ENCODE results near the gene HOXA4. TPM values are rescaled to one million over a fixed set of nuclear protein-coding genes. Genes with fewer than 3 reads are reported as not detected.

Gene HOXA4
- total and polyA plus RNA-seq, 2 of the 4 experiments (the other 2 are of a cell fraction), result 0.36 to 8.0 TPM

DNA sequence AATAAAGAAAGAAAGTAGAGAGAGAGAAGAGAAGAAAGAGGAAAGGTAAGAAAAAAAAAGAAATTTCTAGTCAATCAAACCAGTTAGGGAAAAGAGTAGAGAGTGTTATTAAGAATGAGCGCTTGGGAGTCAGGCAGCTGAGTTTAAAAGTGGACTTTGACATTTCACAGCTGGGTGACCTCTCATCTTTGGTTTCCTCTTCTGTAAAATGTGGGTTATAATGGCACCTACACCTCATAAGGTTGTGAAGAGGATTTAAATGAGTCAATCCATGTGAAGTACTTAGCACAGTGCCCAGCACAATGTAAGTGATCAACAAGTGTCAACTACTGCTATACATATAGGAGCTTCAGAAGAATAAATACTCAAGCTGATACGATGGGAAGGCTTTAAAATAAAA, 46.9 kb downstream of the HOXA4 start:
- no peak for TF ChIP-seq CHD1 (IDR thresholded peaks at IDR 0.05; ENCODE audit: low read depth, low read length)
- TF ChIP-seq RCOR1 (IDR thresholded peaks at IDR 0.05; ENCODE audit: insufficient replicate concordance, low read length), result no peak
- TF ChIP-seq, protein P1, sequence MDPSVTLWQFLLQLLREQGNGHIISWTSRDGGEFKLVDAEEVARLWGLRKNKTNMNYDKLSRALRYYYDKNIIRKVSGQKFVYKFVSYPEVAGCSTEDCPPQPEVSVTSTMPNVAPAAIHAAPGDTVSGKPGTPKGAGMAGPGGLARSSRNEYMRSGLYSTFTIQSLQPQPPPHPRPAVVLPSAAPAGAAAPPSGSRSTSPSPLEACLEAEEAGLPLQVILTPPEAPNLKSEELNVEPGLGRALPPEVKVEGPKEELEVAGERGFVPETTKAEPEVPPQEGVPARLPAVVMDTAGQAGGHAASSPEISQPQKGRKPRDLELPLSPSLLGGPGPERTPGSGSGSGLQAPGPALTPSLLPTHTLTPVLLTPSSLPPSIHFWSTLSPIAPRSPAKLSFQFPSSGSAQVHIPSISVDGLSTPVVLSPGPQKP (IDR thresholded peaks at IDR 0.05; ENCODE audit: borderline replicate concordance, low read depth, low read length), result no peak
- TF ChIP-seq, protein P2, sequence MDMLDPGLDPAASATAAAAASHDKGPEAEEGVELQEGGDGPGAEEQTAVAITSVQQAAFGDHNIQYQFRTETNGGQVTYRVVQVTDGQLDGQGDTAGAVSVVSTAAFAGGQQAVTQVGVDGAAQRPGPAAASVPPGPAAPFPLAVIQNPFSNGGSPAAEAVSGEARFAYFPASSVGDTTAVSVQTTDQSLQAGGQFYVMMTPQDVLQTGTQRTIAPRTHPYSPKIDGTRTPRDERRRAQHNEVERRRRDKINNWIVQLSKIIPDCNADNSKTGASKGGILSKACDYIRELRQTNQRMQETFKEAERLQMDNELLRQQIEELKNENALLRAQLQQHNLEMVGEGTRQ (IDR thresholded peaks at IDR 0.05; ENCODE audit: low read depth, low read length), result no peak
- TF ChIP-seq RAD21 (IDR thresholded peaks at IDR 0.05; ENCODE audit: low read length), result no peak
- no peak for TF ChIP-seq MXI1 (IDR thresholded peaks at IDR 0.05; ENCODE audit: borderline replicate concordance, low read depth, low read length)
- no peak for TF ChIP-seq CEBPB (IDR thresholded peaks at IDR 0.05; ENCODE audit: low read depth, low read length)
- no peak for TF ChIP-seq SMC3 (IDR thresholded peaks at IDR 0.05; ENCODE audit: low read depth, low read length)
- TF ChIP-seq NFE2L2 (IDR thresholded peaks at IDR 0.05; ENCODE audit: low read depth, low read length), result no peak
- TF ChIP-seq BHLHE40 (IDR thresholded peaks at IDR 0.05; ENCODE audit: low read depth, low read length), result no peak
- TF ChIP-seq POLR2A (IDR thresholded peaks at IDR 0.05; ENCODE audit: low read depth, low read length), result no peak
- TF ChIP-seq, protein P3, sequence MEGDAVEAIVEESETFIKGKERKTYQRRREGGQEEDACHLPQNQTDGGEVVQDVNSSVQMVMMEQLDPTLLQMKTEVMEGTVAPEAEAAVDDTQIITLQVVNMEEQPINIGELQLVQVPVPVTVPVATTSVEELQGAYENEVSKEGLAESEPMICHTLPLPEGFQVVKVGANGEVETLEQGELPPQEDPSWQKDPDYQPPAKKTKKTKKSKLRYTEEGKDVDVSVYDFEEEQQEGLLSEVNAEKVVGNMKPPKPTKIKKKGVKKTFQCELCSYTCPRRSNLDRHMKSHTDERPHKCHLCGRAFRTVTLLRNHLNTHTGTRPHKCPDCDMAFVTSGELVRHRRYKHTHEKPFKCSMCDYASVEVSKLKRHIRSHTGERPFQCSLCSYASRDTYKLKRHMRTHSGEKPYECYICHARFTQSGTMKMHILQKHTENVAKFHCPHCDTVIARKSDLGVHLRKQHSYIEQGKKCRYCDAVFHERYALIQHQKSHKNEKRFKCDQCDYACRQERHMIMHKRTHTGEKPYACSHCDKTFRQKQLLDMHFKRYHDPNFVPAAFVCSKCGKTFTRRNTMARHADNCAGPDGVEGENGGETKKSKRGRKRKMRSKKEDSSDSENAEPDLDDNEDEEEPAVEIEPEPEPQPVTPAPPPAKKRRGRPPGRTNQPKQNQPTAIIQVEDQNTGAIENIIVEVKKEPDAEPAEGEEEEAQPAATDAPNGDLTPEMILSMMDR (conservative IDR thresholded peaks at IDR 0.05; ENCODE audit: low read depth, low read length), result no peak
- TF ChIP-seq MAFK (IDR thresholded peaks at IDR 0.05; ENCODE audit: low read depth, low read length), result no peak
- TF ChIP-seq MAZ (IDR thresholded peaks at IDR 0.05; ENCODE audit: borderline replicate concordance, low read depth, low read length), result no peak
- no peak for TF ChIP-seq RFX5 (IDR thresholded peaks at IDR 0.05; ENCODE audit: low read depth, low read length)
- no peak for TF ChIP-seq FOS (IDR thresholded peaks at IDR 0.05; ENCODE audit: low read depth, low read length)
- Histone ChIP-seq H4K5ac (ENCODE audit: low read depth, low read length) (no peak overlapping the region), H3K4ac (ENCODE audit: low read depth, low read length) (no peak overlapping the region), H3K27me3 (ENCODE audit: control insufficient read depth, insufficient read depth, low read length) (no peaks in the 10 kb centered on the region), H3K18ac (ENCODE audit: low read depth, low read length) (no peak overlapping the region), H3K4me2 (ENCODE audit: low read depth, low read length) (no peak overlapping the region), H2AK5ac (ENCODE audit: low read depth, low read length) (no peak overlapping the region), H3K23ac (ENCODE audit: low read depth, low read length) (no peak overlapping the region), H2BK15ac (ENCODE audit: low read depth, low read length) (no peak overlapping the region), H3K4me1 (ENCODE audit: control insufficient read depth, insufficient read depth, low read length) (no peaks in the 10 kb centered on the region; the same call in 1 of the 2 replicates), H2AFZ (replicated peaks; ENCODE audit: low read length, poor library complexity) (no peak overlapping the region), H3K56ac (ENCODE audit: extremely low read depth, insufficient read depth, low read length) (no peak overlapping the region), H4K20me1 (ENCODE audit: insufficient read depth, low read length) (no peaks in the 10 kb centered on the region), H3K36me3 (ENCODE audit: control insufficient read depth, insufficient read depth, low read length) (no peaks in the 10 kb centered on the region), H3K4me3 (ENCODE audit: insufficient read depth, low read depth, low read length) (no peak overlapping the region), H3K9me3 (ENCODE audit: control insufficient read depth, insufficient read depth, low read length) (no peaks in the 10 kb centered on the region), H3K79me1 (ENCODE audit: low read depth in 1 of 2, low read length in 2 of 2) (no peaks in the 10 kb centered on the region), H3K9ac (ENCODE audit: low read depth, low read length) (no peak overlapping the region), H2AK9ac (replicated peaks; ENCODE audit: low read depth, low read length, poor library complexity) (no peak overlapping the region), H2BK120ac (ENCODE audit: low read depth, low read length) (no peak overlapping the region), H2BK20ac (ENCODE audit: low read depth, low read length) (no peak overlapping the region), H3K9me1 (ENCODE audit: insufficient read depth, low read length) (no peaks in the 10 kb centered on the region), H4K8ac (ENCODE audit: low read depth in 2 of 2, low read length in 2 of 2) (no peak overlapping the region), H4K91ac (ENCODE audit: insufficient read depth, low read depth, low read length) (no peak overlapping the region), H3K14ac (replicated peaks; ENCODE audit: low read depth, low read length) (no peak overlapping the region), H3K27ac (ENCODE audit: insufficient read depth, low read length) (no peak overlapping the region), H2BK5ac (ENCODE audit: low read depth, low read length, poor library complexity, severe bottlenecking) (no peak overlapping the region)
- dilution Hi-C loops (cut with HindIII; ENCODE audit: low sequenced_read_pairs, unreplicated experiment) (no loop called here), intact Hi-C loops (cut with micrococcal nuclease) (no loop called here), in situ Hi-C loops (cut with MboI; ENCODE audit: low sequenced_read_pairs) (no loop called here)
- ATAC-seq (ENCODE audit: low read depth) (no peak), DNase-seq (no peak)
- ChIA-PET POLR2A (ENCODE audit: unreplicated experiment) (no interaction called here), CTCF (no interaction called here)
- no CpG with 5 or more reads among the region's 2 CpGs for WGBS, 2 experiments (ENCODE audit: extremely low coverage in 2 of 2, insufficient read length in 1 of 2)
- no TSS peak for BruUV-seq (replicated peaks)

Data from IMR-90 (cell line).